ENCODE results near the gene CCDC39. TPM values are rescaled to one million over a fixed set of nuclear protein-coding genes. Genes with fewer than 3 reads are reported as not detected.

The CCDC39 gene
- total RNA-seq: not detected

DNA sequence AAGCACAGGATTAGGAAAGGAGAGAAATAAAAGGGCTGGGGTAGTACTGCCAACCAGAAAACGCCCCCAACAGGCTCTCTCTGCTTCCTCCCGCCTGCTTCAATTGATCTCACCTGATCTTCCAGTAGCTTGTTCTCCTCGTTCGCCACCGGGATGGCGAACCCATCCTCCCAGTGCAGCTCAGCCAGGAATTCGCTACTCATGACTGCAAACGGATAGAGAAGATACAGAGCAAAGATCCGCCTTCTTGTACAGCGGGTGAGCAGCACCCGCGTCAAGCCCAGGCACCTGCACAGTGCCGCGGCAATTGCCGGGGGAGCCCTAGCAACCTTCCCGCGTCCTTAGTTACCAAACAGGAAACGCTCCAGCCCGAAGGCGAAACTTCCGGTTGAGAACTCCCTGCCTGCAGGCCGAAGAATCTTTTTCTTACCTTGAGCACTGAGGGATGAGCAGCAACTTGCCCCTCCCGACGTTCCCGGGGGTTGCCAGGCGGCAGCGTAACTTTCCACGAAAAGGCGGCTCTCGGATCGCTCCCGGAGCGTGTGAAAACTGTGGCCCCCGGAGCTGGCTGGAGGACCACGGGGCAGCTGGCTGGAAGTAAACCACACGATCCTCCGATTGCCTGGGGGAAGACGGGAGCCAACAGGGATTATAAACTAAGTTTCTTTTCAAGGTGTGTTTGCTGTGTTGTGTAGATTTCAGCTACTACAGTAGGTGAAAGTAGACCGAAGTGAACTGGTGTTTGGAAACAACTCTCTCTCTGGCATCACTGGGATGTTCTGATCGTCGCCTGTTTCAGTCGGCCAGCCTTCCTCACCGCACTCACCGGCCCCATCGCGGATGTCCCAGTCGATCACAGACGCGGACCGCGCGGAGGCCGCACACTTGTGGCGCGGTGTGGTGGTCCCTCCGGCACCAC is at the start of gene CCDC39:
TSS of gene CCDC39 (minus strand) at position 312 of the 919 bp plus-strand sequence. CDS start at position 203, 109 bp downstream.

GRCh38 chr3:180601688-180602666 is 77.3 kb downstream of the CCDC39 start, which contains the start of gene TTC14:
TSS of gene TTC14 (plus strand) at chr3:180602163. CDS start at chr3:180602262, 99 bp downstream.

Small RNA genes within 50 kb of the gene (small RNA-seq; reads per million reads assigned to genes)
- gene AC068298.1 (ENCODE audit: low replicate concordance): not detected
- not detected for gene RNU6-486P (ENCODE audit: low replicate concordance)

Other genes with a start within 250 kb of the CCDC39 start
- 119 TPM for gene TTC14, start 77.3 kb downstream of the CCDC39 start, total RNA-seq
- 231 TPM for gene FXR1, start 233.2 kb upstream of the CCDC39 start, total RNA-seq